IPS-20b (cell line): ENCODE measurements around the gene CNNM4.

Experiments
- H3K27ac ChIP-seq: one replicate; pipeline ENCODE4 v1.5.1; 2013; ENCODE audit warnings: low read length
- H3K27me3 ChIP-seq: 2 replicates; pipeline ENCODE4 v1.6.1; 2013; ENCODE audit warnings: mild to moderate bottlenecking, low read length, inconsistent platforms; ENCODE audit not compliant: insufficient read depth
- H3K36me3 ChIP-seq: 2 replicates; pipeline ENCODE4 v1.6.1; 2013; ENCODE audit warnings: low read depth, mild to moderate bottlenecking, inconsistent platforms, low read length, moderate library complexity; ENCODE audit not compliant: insufficient read depth
- H3K4me1 ChIP-seq: 2 replicates; pipeline ENCODE4 v1.6.1; 2013; ENCODE audit warnings: mild to moderate bottlenecking, control low read depth, inconsistent platforms, low read length, moderate library complexity; ENCODE audit not compliant: insufficient read depth
- H3K4me3 ChIP-seq: 2 replicates; pipeline ENCODE4 v1.5.1; 2013; ENCODE audit warnings: mild to moderate bottlenecking, low read length, inconsistent platforms
- H3K9ac ChIP-seq: 2 replicates; pipeline ENCODE4 v1.6.1; 2013; ENCODE audit warnings: low read depth, mild to moderate bottlenecking, inconsistent platforms, low read length, moderate library complexity
- H3K9me3 ChIP-seq: 2 replicates; pipeline ENCODE4 v1.6.1; 2013; ENCODE audit warnings: mild to moderate bottlenecking, low read depth, low read length, inconsistent platforms; ENCODE audit not compliant: insufficient read depth

Gene CNNM4

GRCh38 chr2:96808176-96808837 is 47.6 kb downstream of the CNNM4 start:
- Histone ChIP-seq H3K36me3 (no peaks in the 10 kb centered on the region), H3K27me3 (no peaks in the 10 kb centered on the region), H3K4me1 (no peaks in the 10 kb centered on the region), H3K9me3 (no peaks in the 10 kb centered on the region), H3K9ac (no peak overlapping the region), H3K4me3 (no peak overlapping the region), H3K27ac (no peak overlapping the region)

DNA sequence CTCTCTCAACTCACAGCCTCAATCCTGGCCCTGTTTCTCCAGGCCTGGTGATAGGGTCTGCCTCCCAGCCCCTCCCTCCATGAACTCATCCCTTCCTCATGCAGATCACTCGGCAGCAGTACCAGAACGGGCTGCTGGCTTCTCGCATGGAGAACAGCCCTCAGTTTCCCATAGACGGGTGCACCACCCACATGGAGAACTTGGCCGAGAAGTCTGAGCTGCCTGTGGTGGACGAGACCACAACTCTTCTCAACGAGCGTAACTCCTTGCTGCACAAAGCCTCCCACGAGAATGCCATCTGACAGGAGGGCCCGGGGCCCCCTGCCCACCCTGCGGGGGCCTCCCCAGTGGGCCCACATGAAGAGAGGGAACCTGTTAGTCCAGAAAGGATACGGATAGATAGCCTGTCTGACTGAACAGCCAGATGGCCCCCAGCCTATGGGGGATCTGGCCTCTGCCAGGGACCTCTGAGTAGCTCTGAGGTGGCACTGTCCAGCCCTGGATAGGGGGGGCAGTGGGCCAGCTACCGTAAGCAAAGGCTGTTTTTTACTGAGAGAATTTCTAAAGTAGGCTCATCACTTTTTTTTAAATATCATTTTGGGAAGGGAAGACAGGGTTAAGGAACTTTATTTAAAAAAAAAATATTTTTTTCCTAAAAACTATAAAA is 48.6 kb downstream of the CNNM4 start:
- H3K27ac ChIP-seq: no peak overlapping the region
- no peaks in the 10 kb centered on the region for H3K36me3 ChIP-seq
- no peak overlapping the region for H3K4me3 ChIP-seq
- no peaks in the 10 kb centered on the region for H3K9me3 ChIP-seq
- no peak overlapping the region for H3K9ac ChIP-seq
- H3K4me1 ChIP-seq: no peaks in the 10 kb centered on the region
- no peaks in the 10 kb centered on the region for H3K27me3 ChIP-seq

DNA sequence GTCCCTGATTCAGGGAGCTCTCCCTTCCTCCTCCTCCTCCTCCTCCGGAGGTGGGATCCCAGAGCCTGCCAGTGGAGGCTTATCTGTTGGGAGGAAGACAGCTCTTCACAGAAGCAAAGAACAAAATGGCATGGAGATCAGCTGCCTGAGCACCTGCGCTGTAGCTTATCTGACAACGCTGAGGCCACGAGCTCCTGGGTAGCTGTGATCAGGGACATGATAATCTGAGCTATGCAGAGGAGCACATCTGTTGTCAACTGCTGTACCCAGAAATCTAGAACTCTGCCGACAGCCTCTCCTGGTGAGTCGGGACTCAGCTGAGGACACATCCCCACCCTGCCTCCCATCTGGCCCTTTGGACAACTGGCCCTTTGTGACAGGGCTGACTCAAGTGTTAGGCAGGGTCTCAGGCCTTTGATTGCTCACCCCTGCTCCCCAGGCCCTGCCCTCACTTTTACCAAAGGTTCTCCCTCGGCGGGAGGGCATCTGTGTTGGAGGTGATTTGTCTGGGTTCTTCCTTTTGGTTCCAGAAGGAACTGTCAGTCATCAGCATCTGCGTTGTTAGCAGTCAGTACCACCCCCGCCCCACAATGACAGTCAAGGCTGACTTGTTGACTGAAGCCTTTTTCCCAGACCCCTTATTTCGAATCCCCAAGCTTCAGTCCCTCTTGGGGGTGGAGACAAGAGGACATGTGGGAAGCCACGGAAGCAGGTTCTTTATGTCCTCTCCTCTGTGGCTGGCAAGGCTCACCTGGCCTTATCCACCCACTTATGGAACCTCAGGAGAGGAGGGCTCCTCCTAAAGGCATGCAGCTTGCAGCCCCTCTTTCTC is 49.5 kb downstream of the CNNM4 start:
- no peak overlapping the region for H3K4me3 ChIP-seq
- no peak overlapping the region for H3K9ac ChIP-seq
- 0 out of 2 replicates have a peak, but pooled peaks cover 2% of the 10 kb centered on the region for H3K4me1 ChIP-seq
- no peaks in the 10 kb centered on the region for H3K9me3 ChIP-seq
- H3K27me3 ChIP-seq: no peaks in the 10 kb centered on the region
- H3K27ac ChIP-seq: no peak overlapping the region
- no peaks in the 10 kb centered on the region for H3K36me3 ChIP-seq

GRCh38 chr2:96810783-96811192 is 50.1 kb downstream of the CNNM4 start:
- Histone ChIP-seq H3K27ac (no peak overlapping the region), H3K36me3 (no peaks in the 10 kb centered on the region), H3K9ac (no peak overlapping the region), H3K27me3 (no peaks in the 10 kb centered on the region), H3K9me3 (no peaks in the 10 kb centered on the region), H3K4me1 (0 out of 2 replicates have a peak, but pooled peaks cover 3% of the 10 kb centered on the region), H3K4me3 (no peak overlapping the region)

DNA sequence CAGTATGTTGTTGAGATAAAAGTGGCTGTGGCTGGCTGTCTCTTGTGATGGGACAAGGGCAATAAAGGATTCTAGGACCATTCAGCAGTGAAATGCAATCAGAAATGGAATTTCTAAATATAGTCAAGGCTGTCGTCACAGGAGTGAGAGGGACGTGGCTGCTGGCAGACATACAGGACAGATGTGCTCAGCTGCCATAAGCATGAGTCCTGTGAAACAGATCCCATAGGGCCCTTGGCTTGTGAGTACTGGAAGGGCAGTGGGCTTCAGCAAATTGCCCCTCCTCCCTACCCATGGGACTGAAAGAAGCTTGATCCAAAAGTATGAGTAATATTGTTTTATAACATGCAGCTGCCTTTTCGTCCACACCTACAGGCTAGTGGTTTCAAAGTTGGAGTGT is 51.2 kb downstream of the CNNM4 start:
- Histone ChIP-seq H3K27ac (no peak overlapping the region), H3K9me3 (no peaks in the 10 kb centered on the region), H3K9ac (no peak overlapping the region), H3K27me3 (no peaks in the 10 kb centered on the region), H3K4me1 (0 out of 2 replicates have a peak, but pooled peaks cover 3% of the 10 kb centered on the region), H3K4me3 (no peak overlapping the region), H3K36me3 (no peaks in the 10 kb centered on the region)

DNA sequence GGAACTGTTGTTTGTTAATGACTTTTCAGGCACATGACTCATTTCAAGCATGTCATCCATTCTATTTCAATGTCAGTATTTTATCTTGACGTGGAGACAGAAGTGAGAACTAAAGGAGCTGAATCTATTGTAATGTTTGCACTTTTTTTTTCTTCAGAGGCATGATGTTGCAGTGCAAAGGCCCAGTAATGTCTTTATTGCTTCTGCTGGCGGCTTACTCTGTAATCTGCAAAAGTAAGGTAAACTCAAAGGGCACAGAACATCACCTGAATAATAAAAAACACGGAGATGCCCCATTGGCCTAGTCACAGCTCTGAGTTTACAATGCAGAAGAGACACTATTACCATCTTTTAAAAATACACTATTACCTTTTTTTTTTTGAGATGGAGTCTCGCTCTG is 53.0 kb downstream of the CNNM4 start:
- Histone ChIP-seq H3K27me3 (peaks cover 10% of the 10 kb centered on the region), H3K27ac (no peak overlapping the region)

GRCh38 chr2:96815326-96816126 is 54.8 kb downstream of the CNNM4 start:
- H3K27ac ChIP-seq: no peak overlapping the region
- peak overlapping the region; percentile 80; the same call in 1 of the 2 replicates for H3K9ac ChIP-seq
- peak overlapping the region; percentile 92 for H3K4me3 ChIP-seq
- peaks cover 10% of the 10 kb centered on the region for H3K27me3 ChIP-seq
- peaks cover 21% of the 10 kb centered on the region; the same call in 1 of the 2 replicates for H3K4me1 ChIP-seq
- H3K36me3 ChIP-seq: peaks cover 13% of the 10 kb centered on the region; the same call in 1 of the 2 replicates
- no peaks in the 10 kb centered on the region for H3K9me3 ChIP-seq

More for the DNA sequence above, 53.0 kb downstream of the CNNM4 start:
- Histone ChIP-seq H3K36me3 (peaks cover 4% of the 10 kb centered on the region; the same call in 1 of the 2 replicates), H3K4me3 (no peak overlapping the region), H3K9me3 (no peaks in the 10 kb centered on the region), H3K4me1 (peaks cover 12% of the 10 kb centered on the region; the same call in 1 of the 2 replicates), H3K9ac (no peak overlapping the region)

DNA sequence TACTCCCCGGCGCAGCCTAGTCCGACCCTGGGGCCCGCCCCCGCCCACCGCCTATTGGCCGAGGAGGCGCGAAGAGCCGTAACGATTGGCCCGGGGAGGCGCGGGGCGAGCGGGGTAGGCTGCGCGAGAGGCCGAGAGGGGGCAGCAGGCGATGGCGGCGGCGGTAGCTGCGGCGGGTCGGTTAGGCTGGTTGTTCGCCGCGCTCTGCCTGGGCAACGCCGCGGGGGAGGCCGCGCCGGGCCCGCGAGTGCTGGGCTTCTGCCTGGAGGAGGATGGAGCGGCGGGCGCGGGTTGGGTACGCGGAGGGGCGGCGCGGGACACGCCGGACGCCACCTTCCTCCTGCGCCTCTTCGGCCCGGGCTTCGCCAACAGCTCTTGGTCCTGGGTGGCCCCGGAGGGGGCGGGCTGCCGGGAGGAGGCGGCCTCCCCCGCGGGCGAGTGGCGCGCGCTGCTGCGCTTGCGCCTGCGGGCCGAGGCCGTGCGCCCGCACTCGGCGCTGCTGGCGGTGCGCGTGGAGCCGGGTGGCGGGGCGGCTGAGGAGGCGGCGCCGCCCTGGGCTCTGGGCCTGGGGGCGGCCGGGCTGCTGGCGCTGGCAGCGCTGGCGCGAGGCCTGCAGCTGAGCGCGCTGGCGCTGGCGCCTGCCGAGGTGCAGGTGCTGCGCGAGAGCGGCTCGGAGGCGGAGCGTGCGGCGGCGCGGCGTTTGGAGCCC is 55.6 kb downstream of the CNNM4 start, which contains the start of gene CNNM3:
TSS of gene CNNM3 (plus strand) at position 142 of the 709 bp plus-strand sequence. CDS start at position 152, 10 bp downstream.
- no peaks in the 10 kb centered on the region for H3K9me3 ChIP-seq
- peak within 1 kb of the TSS; percentile 80; the same call in 1 of the 2 replicates for H3K9ac ChIP-seq
- peaks cover 13% of the 10 kb centered on the region; the same call in 1 of the 2 replicates for H3K36me3 ChIP-seq
- no peak within 1 kb of the TSS for H3K27ac ChIP-seq
- H3K27me3 ChIP-seq: peaks cover 10% of the 10 kb centered on the region
- H3K4me1 ChIP-seq: peaks cover 21% of the 10 kb centered on the region; the same call in 1 of the 2 replicates
- H3K4me3 ChIP-seq: peak within 1 kb of the TSS; percentile 94

DNA sequence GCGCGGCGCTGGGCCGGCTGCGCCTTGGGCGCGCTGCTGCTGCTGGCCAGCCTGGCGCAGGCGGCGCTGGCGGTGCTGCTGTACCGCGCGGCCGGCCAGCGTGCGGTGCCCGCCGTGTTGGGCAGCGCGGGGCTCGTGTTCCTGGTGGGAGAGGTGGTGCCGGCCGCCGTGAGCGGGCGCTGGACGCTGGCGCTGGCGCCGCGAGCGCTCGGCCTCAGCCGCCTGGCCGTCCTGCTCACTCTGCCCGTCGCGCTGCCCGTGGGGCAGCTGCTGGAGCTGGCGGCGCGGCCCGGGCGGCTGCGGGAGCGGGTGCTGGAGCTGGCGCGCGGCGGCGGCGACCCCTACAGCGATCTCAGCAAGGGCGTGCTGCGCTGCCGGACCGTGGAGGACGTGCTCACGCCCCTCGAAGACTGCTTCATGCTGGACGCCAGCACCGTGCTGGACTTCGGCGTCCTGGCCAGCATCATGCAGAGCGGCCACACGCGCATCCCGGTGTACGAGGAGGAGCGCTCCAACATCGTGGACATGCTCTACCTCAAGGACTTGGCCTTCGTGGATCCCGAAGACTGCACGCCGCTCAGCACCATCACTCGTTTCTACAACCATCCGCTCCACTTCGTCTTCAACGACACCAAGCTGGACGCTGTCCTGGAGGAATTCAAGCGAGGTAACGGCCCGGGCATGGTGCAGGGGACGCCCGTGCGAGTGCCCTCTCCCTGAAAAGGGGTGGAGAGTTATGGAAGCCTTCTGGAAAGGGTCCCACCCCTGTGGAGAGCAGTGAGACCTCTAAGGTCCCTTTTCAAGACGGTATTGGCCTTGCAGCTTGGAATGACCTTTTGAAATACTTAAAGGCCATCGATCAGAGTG is 56.4 kb downstream of the CNNM4 start:
- H3K27me3 ChIP-seq: peaks cover 10% of the 10 kb centered on the region
- peak overlapping the region; percentile 94 for H3K4me3 ChIP-seq
- H3K9me3 ChIP-seq: no peaks in the 10 kb centered on the region
- peaks cover 21% of the 10 kb centered on the region; the same call in 1 of the 2 replicates for H3K4me1 ChIP-seq
- peak overlapping the region; percentile 70; the same call in 1 of the 2 replicates for H3K9ac ChIP-seq
- peaks cover 13% of the 10 kb centered on the region; the same call in 1 of the 2 replicates for H3K36me3 ChIP-seq
- no peak overlapping the region for H3K27ac ChIP-seq

DNA sequence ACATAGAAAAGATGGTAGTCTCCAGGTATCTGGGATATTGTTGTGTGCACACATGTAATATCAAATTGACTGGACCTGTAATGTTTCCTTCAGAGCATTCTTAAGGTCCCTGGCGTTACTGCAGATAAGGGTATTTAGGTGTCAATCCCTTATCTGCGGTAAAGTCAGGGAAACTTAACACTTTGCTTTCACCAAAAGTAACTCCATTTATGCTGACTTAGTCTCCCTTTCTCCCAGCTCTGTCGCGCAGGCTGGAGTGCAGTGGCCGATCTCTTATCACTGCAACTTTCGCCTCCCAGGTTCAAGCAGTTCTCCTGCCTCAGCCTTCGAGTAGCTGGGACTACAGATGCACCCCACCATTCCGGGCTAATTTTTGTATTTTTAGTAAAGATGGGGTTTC is 57.2 kb downstream of the CNNM4 start:
- H3K4me3 ChIP-seq: peak overlapping the region; percentile 94
- H3K36me3 ChIP-seq: peaks cover 19% of the 10 kb centered on the region
- peak overlapping the region; percentile 70; the same call in 1 of the 2 replicates for H3K9ac ChIP-seq
- H3K9me3 ChIP-seq: no peaks in the 10 kb centered on the region
- H3K27ac ChIP-seq: no peak overlapping the region
- peaks cover 21% of the 10 kb centered on the region; the same call in 1 of the 2 replicates for H3K4me1 ChIP-seq
- H3K27me3 ChIP-seq: peaks cover 10% of the 10 kb centered on the region
